Activated CD4-positive, alpha-beta T cell treated with anti-CD3 and anti-CD28 coated beads for 36 hours (primary cell): ENCODE measurements around the gene GGT6. TPM values are rescaled to one million over a fixed set of nuclear protein-coding genes. Genes with fewer than 3 reads are reported as not detected.

ENCODE experiments used
- ATAC-seq: fragments of 200-7000 bp; cut with Tn5 transposase; one replicate; pipeline ENCODE4 v1.10.0; 2021; ENCODE audit warnings: mild to moderate bottlenecking, moderate library complexity
- CTCF ChIA-PET: fragments of 350-600 bp; sonication (Branson Sonifier 250); formaldehyde crosslinking; loops from one replicate; lab custom pipeline; 2021; ENCODE audit warnings: antibody characterized with exemption; lab: Charles Lee
- POLR2A ChIA-PET: fragments of 350-600 bp; sonication (Branson Sonifier 250); formaldehyde crosslinking; loops from one replicate; lab custom pipeline; 2021; ENCODE audit warnings: antibody characterized with exemption, inconsistent platforms; lab: Charles Lee
- DNase-seq: peaks from one replicate; pipeline ENCODE4 v3.0.0-alpha.2; 2020
- H3K27ac Mint-ChIP-seq: one replicate; pipeline ENCODE4 v1.8.0; 2021; ENCODE audit warnings: mixed read lengths
- H3K27me3 Mint-ChIP-seq: one replicate; pipeline ENCODE4 v1.8.0; 2021; ENCODE audit warnings: mixed read lengths
- H3K36me3 Mint-ChIP-seq: one replicate; pipeline ENCODE4 v1.8.0; 2021; ENCODE audit warnings: low read depth, mixed read lengths
- H3K4me1 Mint-ChIP-seq: one replicate; pipeline ENCODE4 v1.8.0; 2021; ENCODE audit warnings: mixed read lengths
- H3K4me3 Mint-ChIP-seq: one replicate; pipeline ENCODE4 v1.8.0; 2021; ENCODE audit warnings: mild to moderate bottlenecking, moderate library complexity, mixed read lengths
- H3K9me3 Mint-ChIP-seq: one replicate; pipeline ENCODE4 v1.8.0; 2021; ENCODE audit warnings: low read depth, mixed read lengths
- intact Hi-C, 2 experiments: fragments of 100-400 bp; cut with DNase I in 1 of 2; cut with micrococcal nuclease in 1 of 2; formaldehyde crosslinking; loops; one replicate each; pipeline versions ENCODE4 v1.14.2 to v1.15.1; 2022 to 2024; cut with DNase I, micrococcal nuclease
- total RNA-seq, 2 experiments: library from RNA; stranded (reverse); gene quantifications; one replicate each; pipeline ENCODE4 v1.2.3, GENCODE V29; 2021

GGT6 gene
- total RNA-seq, 2 experiments from 2014 or later = not detected

DNA sequence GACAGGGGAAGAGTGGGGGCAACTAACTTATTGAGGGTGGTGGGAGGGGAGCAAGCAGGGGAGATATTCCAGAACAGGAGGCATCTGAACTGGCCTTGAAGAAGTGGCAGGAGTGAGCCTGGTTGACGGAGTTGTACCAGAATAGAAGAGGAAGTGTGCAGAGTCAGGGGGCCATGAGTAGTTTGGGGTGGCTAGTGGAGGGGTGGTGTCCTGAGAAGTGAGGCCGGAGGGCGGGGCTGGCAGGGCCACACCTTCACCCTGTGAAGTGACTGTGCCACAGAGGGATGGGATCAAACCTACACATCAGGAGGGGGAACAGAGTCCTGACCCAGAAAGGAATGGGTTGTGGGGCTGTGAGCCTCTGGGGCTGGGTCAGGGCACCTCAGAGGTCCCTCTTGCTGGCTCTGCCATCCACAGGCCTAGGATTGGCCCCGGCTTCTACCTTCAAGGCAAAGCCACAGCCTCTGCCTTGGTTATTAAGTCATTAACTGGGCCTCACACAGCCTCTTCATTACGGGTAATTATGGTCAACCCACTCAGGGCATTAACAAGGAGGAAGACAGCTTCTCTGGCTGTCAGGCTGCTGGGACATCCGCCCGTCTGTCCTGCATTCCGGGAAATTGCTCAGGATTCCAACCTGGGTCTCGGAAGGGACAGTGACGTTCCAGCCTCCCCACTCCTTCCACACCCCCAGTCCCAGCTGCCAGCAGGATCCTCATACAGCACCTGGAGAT, 49.0 kb downstream of the GGT6 start:
- no peaks in the 10 kb centered on the region for H3K9me3 Mint-ChIP-seq
- no peak overlapping the region for H3K4me3 Mint-ChIP-seq
- no peak overlapping the region for H3K27ac Mint-ChIP-seq
- no peaks in the 10 kb centered on the region for H3K27me3 Mint-ChIP-seq
- ATAC-seq (no peak), DNase-seq (no peak)
- intact Hi-C loops = no loop called here
- ChIA-PET CTCF (no interaction called here), POLR2A (no interaction called here)
- peaks cover 14% of the 10 kb centered on the region for H3K4me1 Mint-ChIP-seq
- H3K36me3 Mint-ChIP-seq = no peaks in the 10 kb centered on the region

GRCh38 chr17:4510618-4510941, 49.8 kb downstream of the GGT6 start:
- no peaks in the 10 kb centered on the region for H3K9me3 Mint-ChIP-seq
- no peak overlapping the region for H3K4me3 Mint-ChIP-seq
- POLR2A ChIA-PET = no interaction called here
- no peak overlapping the region for H3K27ac Mint-ChIP-seq
- intact Hi-C loops = no loop called here
- CTCF ChIA-PET = interaction anchor here (1.0 kb wide), 1 partner anchor 260 kb away, joined by 4 read pairs; no protein-coding TSS in a partner anchor
- H3K27me3 Mint-ChIP-seq = no peaks in the 10 kb centered on the region
- peaks cover 14% of the 10 kb centered on the region for H3K4me1 Mint-ChIP-seq
- DNase-seq (no peak), ATAC-seq (no peak)
- no peaks in the 10 kb centered on the region for H3K36me3 Mint-ChIP-seq

GRCh38 chr17:4509923-4510617, 50.3 kb downstream of the GGT6 start:
- Mint-ChIP-seq H3K4me3 (no peak overlapping the region), H3K36me3 (no peaks in the 10 kb centered on the region), H3K27ac (no peak overlapping the region), H3K4me1 (peaks cover 14% of the 10 kb centered on the region), H3K27me3 (no peaks in the 10 kb centered on the region), H3K9me3 (no peaks in the 10 kb centered on the region)
- POLR2A ChIA-PET = interaction anchor here (0.6 kb wide), 2 partner anchors 18 to 384 kb away, joined by 3 read pairs; no protein-coding TSS in a partner anchor
- intact Hi-C loops = no loop called here
- CTCF ChIA-PET = interaction anchor here (1.0 to 1.6 kb wide), 2 partner anchors 47 to 260 kb away, joined by 3 to 4 read pairs; no protein-coding TSS in a partner anchor
- ATAC-seq (peak; percentile 10), DNase-seq (peak; percentile 26)

DNA sequence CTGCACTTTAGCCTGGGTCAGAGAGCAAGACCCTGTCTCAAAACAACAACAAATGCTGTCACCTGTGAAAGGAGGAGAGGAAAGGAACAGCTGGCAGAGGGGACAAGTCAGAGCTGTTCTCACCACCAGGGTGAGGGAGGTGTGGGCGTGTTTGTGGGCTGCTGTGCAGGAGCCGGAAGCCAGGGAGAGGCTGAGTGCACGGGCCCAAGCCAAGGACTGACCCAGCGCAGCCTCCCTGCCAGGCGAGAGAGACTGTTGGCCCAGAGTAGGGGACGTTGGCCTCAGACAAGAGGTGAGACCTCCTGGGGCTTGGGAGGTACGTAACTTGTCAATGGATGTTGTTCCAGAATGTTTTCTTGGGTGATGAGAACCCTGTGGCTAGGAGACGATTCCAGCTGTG, 51.0 kb downstream of the GGT6 start:
- H3K4me3 Mint-ChIP-seq = no peak overlapping the region
- ChIA-PET CTCF (interaction anchor here (1.0 to 1.6 kb wide), 2 partner anchors 48 to 259 kb away, joined by 3 to 4 read pairs; no protein-coding TSS in a partner anchor), POLR2A (interaction anchor here (0.6 kb wide), 2 partner anchors 17 to 384 kb away, joined by 3 read pairs; no protein-coding TSS in a partner anchor)
- ATAC-seq = peak; percentile 80
- peaks cover 19% of the 10 kb centered on the region for H3K4me1 Mint-ChIP-seq
- no peak overlapping the region for H3K27ac Mint-ChIP-seq
- intact Hi-C loops = no loop called here
- DNase-seq = peak; percentile 59
- no peaks in the 10 kb centered on the region for H3K36me3 Mint-ChIP-seq
- H3K27me3 Mint-ChIP-seq = no peaks in the 10 kb centered on the region
- H3K9me3 Mint-ChIP-seq = no peaks in the 10 kb centered on the region

DNA sequence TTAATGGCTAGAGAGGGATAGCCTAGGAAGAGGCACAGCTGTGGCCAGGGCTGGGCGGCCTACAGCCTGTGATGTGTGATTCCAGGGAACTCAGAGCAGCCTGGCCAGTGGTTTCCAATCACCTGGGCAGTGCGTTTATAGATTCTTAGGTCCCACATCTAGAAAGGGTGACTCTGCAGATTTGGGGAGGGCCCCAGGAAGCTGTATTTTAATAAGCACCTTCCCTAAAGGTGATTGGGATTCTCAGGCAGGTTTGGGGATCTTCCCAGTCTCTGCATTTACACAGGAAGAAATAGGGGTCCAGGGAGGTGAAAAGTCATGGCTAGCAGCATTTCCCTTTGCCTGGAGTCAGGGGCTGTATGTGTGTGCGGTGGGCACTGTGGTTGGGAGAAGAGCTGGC, 52.2 kb downstream of the GGT6 start:
- Mint-ChIP-seq H3K9me3 (no peaks in the 10 kb centered on the region), H3K27me3 (peaks cover 2% of the 10 kb centered on the region), H3K4me3 (no peak overlapping the region), H3K27ac (no peak overlapping the region), H3K4me1 (peaks cover 25% of the 10 kb centered on the region), H3K36me3 (no peaks in the 10 kb centered on the region)
- ChIA-PET CTCF (no interaction called here), POLR2A (interaction anchor here (0.7 kb wide), 1 partner anchor 19 kb away, joined by 4 read pairs; no protein-coding TSS in a partner anchor)
- intact Hi-C loops = no loop called here
- no peak for ATAC-seq
- no peak for DNase-seq

DNA sequence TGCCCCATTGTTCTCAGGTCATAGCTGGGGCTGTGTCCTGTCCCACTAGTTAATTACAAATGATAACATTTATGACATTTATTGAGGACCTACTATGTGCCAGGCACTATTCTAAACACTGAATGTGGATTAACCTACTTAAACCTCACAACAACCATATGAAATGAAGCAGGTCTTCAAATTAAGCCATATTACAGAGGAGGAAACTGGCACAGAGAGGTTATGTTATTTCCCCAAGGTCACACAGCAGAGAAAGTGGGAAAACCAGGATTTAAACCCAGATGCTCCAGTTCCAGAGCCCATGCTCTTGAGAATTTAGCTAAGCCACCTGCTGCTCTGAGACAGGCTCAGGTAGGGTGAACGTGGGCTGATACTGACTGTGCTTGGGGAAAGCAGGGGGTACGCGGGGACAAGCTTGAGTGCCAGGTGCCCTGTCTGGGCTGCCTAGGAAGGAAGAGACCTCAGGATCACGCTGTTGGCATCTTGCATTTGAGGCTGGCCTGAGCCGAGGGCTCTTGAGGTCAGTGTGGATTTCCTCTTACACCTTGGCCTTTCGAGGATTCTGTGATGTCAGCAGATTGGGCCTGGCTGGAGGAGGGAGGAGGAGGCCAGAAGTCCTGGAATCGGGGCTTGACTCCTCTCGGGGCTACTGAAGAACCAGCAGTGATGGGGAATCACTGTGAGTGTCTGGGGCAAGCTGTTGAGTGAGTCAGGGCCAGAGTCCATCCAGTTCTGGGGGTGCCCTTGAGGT, 52.8 kb downstream of the GGT6 start:
- peaks cover 6% of the 10 kb centered on the region for H3K27me3 Mint-ChIP-seq
- POLR2A ChIA-PET = interaction anchor here (0.7 kb wide), 1 partner anchor 20 kb away, joined by 4 read pairs; no protein-coding TSS in a partner anchor
- no peak overlapping the region for H3K4me3 Mint-ChIP-seq
- CTCF ChIA-PET = no interaction called here
- peaks cover 25% of the 10 kb centered on the region for H3K4me1 Mint-ChIP-seq
- no peak for ATAC-seq
- intact Hi-C loops = no loop called here
- H3K27ac Mint-ChIP-seq = no peak overlapping the region
- H3K9me3 Mint-ChIP-seq = no peaks in the 10 kb centered on the region
- no peaks in the 10 kb centered on the region for H3K36me3 Mint-ChIP-seq
- DNase-seq = no peak

Other genes starting within 250 kb of the GGT6 start
- 10 to 100 TPM; 51.0 to 52.9 TPM for gene UBE2G1, start 193.9 kb downstream of the GGT6 start, total RNA-seq
- 1 to 10 TPM; 6.4 to 8.4 TPM for gene SPNS3, start 126.6 kb downstream of the GGT6 start, total RNA-seq
- gene SPNS2, start 61.7 kb downstream of the GGT6 start, total RNA-seq = under 1 TPM; 0.07 to 0.37 TPM
- gene MYBBP1A, start 5.2 kb downstream of the GGT6 start, total RNA-seq = 100 to 1,000 TPM in 1 of 2 experiments, 10 to 100 TPM in 1; 97.7 to 144 TPM
- not detected for gene SMTNL2, start 24.0 kb upstream of the GGT6 start, total RNA-seq
- not detected for gene ALOX15, start 81.1 kb upstream of the GGT6 start, total RNA-seq
- gene PELP1, start 143.6 kb upstream of the GGT6 start, total RNA-seq = 100 to 1,000 TPM in 1 of 2 experiments, 10 to 100 TPM in 1; 94.1 to 102 TPM
- gene ARRB2, start 150.1 kb upstream of the GGT6 start, total RNA-seq = 100 to 1,000 TPM; 168 to 175 TPM
- gene MED11, start 170.9 kb upstream of the GGT6 start, total RNA-seq = 10 to 100 TPM; 16.7 to 22.9 TPM
- under 1 TPM; 0.09 to 0.11 TPM for gene ZMYND15, start 179.3 kb upstream of the GGT6 start, total RNA-seq
- 1 to 10 TPM; 1.7 to 2.5 TPM for gene CXCL16, start 179.4 kb upstream of the GGT6 start, total RNA-seq
- gene TM4SF5, start 211.3 kb upstream of the GGT6 start, total RNA-seq = not detected
- under 1 TPM; 0.30 TPM for gene VMO1, start 225.8 kb upstream of the GGT6 start, total RNA-seq
- gene GLTPD2, start 228.4 kb upstream of the GGT6 start, total RNA-seq = not detected
- gene PSMB6, start 235.6 kb upstream of the GGT6 start, total RNA-seq = 100 to 1,000 TPM; 111 to 155 TPM
- 10 to 100 TPM; 12.3 to 14.1 TPM for gene PLD2, start 246.6 kb upstream of the GGT6 start, total RNA-seq